PC-3 (cell line): Measurements from ENCODE around the gene FAM50B. TPM values are rescaled to one million over a fixed set of nuclear protein-coding genes. Genes with fewer than 3 reads are reported as not detected.

Source experiments
- ATAC-seq: fragments of 200-7000 bp; cut with Tn5 transposase; 2 replicates; pipeline ENCODE4 v1.9.1; 2020; ENCODE audit warnings: mild to moderate bottlenecking, moderate library complexity
- BruUV-seq: library from RNA; stranded (reverse); fragments of 400-500 nt; replicated peaks from 2 replicates; lab custom pipeline; 2021; lab: Mats Ljungman, UMichigan
- CTCF ChIA-PET: fragments of 300-600 bp; sonication (Branson Sonifier 250); formaldehyde crosslinking; loops from one replicate; lab custom pipeline; 2022; ENCODE audit warnings: antibody characterized with exemption; lab: Charles Lee
- POLR2A ChIA-PET: fragments of 300-600 bp; sonication (Branson Sonifier 250); formaldehyde crosslinking; loops from one replicate; lab custom pipeline; 2022; ENCODE audit warnings: antibody characterized with exemption; ENCODE audit not compliant: unreplicated experiment; lab: Charles Lee
- DNase-seq: peaks from one replicate; pipeline ENCODE4 v3.0.0-alpha.2; 2015
- H2AFZ ChIP-seq: fragments of 300-600 bp; sonication (generic); 2 replicates; pipeline ENCODE4 v1.6.0; 2016; ENCODE audit warnings: antibody characterized with exemption, low read length
- H3F3A ChIP-seq: fragments of 300-600 bp; sonication (generic); one replicate; pipeline ENCODE4 v1.6.0; 2017; ENCODE audit warnings: antibody characterized with exemption, low read length, control low read depth, mild to moderate bottlenecking; ENCODE audit not compliant: unreplicated experiment
- H3K27ac ChIP-seq: fragments of 300-600 bp; sonication (generic); 2 replicates; pipeline ENCODE4 v1.5.1; 2016; ENCODE audit warnings: mild to moderate bottlenecking, low read length
- H3K27me3 ChIP-seq: fragments of 300-600 bp; sonication (generic); 2 replicates; pipeline ENCODE4 v1.6.1; 2016; ENCODE audit warnings: low read length, mixed read lengths
- H3K36me3 ChIP-seq: fragments of 300-600 bp; sonication (generic); 2 replicates; pipeline ENCODE4 v1.6.1; 2016; ENCODE audit warnings: low read depth, mixed run types, low read length, mixed read lengths
- H3K4me1 ChIP-seq: fragments of 300-600 bp; sonication (generic); 2 replicates; pipeline ENCODE4 v1.5.1; 2016; ENCODE audit warnings: low read length; ENCODE audit not compliant: insufficient read depth
- H3K4me2 ChIP-seq: fragments of 300-600 bp; sonication (generic); 2 replicates; pipeline ENCODE4 v1.6.0; 2016; ENCODE audit warnings: low read length
- H3K4me3 ChIP-seq: fragments of 300-600 bp; sonication (generic); 2 replicates; pipeline ENCODE4 v1.5.1; 2016; ENCODE audit warnings: mild to moderate bottlenecking, low read length, mixed read lengths
- H3K79me2 ChIP-seq: fragments of 300-600 bp; sonication (generic); 2 replicates; pipeline ENCODE4 v1.6.1; 2017; ENCODE audit warnings: low read length, mixed read lengths
- H3K9ac ChIP-seq: fragments of 300-600 bp; sonication (generic); 2 replicates; pipeline ENCODE4 v1.6.0; 2016; ENCODE audit warnings: mild to moderate bottlenecking, low read length
- H3K9me2 ChIP-seq: fragments of 300-600 bp; sonication (generic); replicated peaks from 2 replicates; pipeline ENCODE4 v1.6.1; 2016; ENCODE audit warnings: mixed run types, low read length, mixed read lengths
- H3K9me3 ChIP-seq: fragments of 300-600 bp; sonication (generic); 2 replicates; pipeline ENCODE4 v1.6.1; 2016; ENCODE audit warnings: low read length, mixed read lengths
- H4K20me1 ChIP-seq: fragments of 300-600 bp; sonication (generic); 2 replicates; pipeline ENCODE4 v1.6.1; 2016; ENCODE audit warnings: low read length, mixed read lengths
- EZH2 ChIP-seq: fragments of 300-600 bp; sonication (generic); IDR thresholded peaks from one replicate; pipeline ENCODE4 v1.6.1; 2017; ENCODE audit warnings: antibody characterized with exemption, mild to moderate bottlenecking, low read length; ENCODE audit not compliant: unreplicated experiment
- EZH2phosphoT487 ChIP-seq: fragments of 300-600 bp; sonication (generic); IDR thresholded peaks from 2 replicates; pipeline ENCODE4 v1.6.1; 2018; ENCODE audit warnings: mild to moderate bottlenecking, antibody characterized with exemption, low read length, borderline replicate concordance
- intact Hi-C: fragments of 100-400 bp; cut with micrococcal nuclease; formaldehyde crosslinking; loops from 2 replicates; pipeline ENCODE4 v1.9.0; 2023
- total RNA-seq: library from RNA; depleted of rRNA; stranded (reverse); fragments of >200 nt; gene quantifications from 2 replicates; pipeline ENCODE4 v1.2.3, GENCODE V29; 2014
- TF ChIP-seq, protein P1 (sequence below): fragments of 300-600 bp; sonication (generic); conservative IDR thresholded peaks from 2 replicates; pipeline ENCODE4 v1.5.1; 2017; ENCODE audit warnings: antibody characterized with exemption, low read depth, mild to moderate bottlenecking, low read length

FAM50B gene
- total RNA-seq, 1 experiment from 2014 or later = 8.3 TPM

DNA sequence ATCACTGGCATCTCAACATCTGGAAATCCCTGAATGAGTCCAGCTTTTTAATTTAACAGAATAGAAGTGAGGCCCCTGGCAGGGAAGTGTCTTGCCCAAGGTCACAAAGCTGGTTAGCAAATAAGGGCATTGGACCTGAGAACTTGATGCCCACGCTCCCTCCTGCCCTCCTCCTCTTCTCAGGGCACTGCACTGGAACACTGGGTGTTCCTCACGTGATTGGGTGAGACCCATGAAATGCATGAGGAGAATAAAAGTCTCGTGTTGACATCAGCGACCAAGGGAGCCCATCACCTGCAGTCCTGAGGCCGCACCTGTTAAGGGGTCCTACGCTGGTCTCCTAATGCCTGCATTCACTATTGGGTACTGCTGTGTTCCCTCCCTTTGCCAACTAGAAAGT is 7.4 kb downstream of the FAM50B start:
- no peak for DNase-seq
- no peaks in the 10 kb centered on the region for H3F3A ChIP-seq
- no peak overlapping the region for H2AFZ ChIP-seq
- ATAC-seq = no peak
- H3K9me3 ChIP-seq = no peaks in the 10 kb centered on the region
- TF ChIP-seq EZH2phosphoT487 (no peak), EZH2 (no peak)
- TF ChIP-seq, protein P1, sequence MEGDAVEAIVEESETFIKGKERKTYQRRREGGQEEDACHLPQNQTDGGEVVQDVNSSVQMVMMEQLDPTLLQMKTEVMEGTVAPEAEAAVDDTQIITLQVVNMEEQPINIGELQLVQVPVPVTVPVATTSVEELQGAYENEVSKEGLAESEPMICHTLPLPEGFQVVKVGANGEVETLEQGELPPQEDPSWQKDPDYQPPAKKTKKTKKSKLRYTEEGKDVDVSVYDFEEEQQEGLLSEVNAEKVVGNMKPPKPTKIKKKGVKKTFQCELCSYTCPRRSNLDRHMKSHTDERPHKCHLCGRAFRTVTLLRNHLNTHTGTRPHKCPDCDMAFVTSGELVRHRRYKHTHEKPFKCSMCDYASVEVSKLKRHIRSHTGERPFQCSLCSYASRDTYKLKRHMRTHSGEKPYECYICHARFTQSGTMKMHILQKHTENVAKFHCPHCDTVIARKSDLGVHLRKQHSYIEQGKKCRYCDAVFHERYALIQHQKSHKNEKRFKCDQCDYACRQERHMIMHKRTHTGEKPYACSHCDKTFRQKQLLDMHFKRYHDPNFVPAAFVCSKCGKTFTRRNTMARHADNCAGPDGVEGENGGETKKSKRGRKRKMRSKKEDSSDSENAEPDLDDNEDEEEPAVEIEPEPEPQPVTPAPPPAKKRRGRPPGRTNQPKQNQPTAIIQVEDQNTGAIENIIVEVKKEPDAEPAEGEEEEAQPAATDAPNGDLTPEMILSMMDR = no peak
- CTCF ChIA-PET = interaction anchor here (0.6 kb wide), 1 partner anchor 63 kb away, joined by 3 read pairs; no protein-coding TSS in a partner anchor
- H3K4me1 ChIP-seq = no peaks in the 10 kb centered on the region
- BruUV-seq = no TSS peak
- H3K4me3 ChIP-seq = no peak overlapping the region
- no peak overlapping the region for H3K4me2 ChIP-seq
- no peaks in the 10 kb centered on the region for H3K79me2 ChIP-seq
- H3K9me2 ChIP-seq = no peaks in the 10 kb centered on the region
- H3K27ac ChIP-seq = no peak overlapping the region
- no peaks in the 10 kb centered on the region for H3K36me3 ChIP-seq
- intact Hi-C loops = no loop called here
- no peaks in the 10 kb centered on the region for H3K27me3 ChIP-seq
- POLR2A ChIA-PET = interaction anchor here (0.7 kb wide), 1 partner anchor 203 kb away, joined by 7 read pairs; no protein-coding TSS in a partner anchor
- H3K9ac ChIP-seq = no peak overlapping the region
- no peaks in the 10 kb centered on the region for H4K20me1 ChIP-seq

DNA sequence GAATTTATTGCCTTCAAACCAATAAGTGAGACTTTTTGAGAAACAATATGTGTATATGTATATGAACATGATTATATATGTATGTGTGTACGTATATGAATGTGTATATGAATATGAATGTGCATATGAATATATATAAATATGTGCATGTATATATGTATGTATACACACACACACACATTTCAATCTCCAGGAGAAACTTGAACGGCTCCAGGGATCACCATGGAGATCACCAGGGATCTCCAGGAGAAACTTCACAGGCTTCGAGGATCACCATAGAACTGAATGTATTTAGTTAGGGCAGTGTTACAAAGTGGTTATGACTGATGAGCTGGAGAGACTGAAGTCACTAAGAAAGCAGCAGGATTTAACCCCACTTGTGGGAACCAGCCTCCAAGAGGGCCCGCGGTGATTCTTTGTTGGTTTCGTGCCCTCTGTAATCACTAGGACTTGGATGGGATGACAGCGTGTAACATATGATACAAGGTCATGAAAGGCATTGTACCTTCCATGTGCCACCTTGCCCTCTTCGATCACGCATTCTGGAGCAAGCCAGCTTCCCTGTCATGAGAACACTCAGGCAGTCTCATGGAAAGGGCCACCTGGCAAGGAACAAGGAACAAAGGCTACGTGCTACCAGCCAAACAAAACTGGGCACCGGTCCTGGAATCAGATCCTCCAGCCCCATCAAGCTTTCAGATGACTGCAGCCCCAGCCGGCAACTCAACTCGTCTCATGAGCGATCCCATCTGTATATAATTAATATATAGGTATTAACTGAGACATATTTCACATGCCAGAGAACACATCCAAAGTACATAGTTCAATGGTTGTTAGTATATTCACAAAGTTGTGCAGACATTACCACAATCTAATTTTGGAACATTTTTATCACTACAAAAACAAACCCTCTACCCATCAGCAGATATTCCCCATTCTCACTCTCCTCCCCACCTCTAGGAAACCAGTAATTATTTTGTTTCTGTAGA is 8.6 kb downstream of the FAM50B start:
- no peaks in the 10 kb centered on the region for H3K9me2 ChIP-seq
- H3K79me2 ChIP-seq = no peaks in the 10 kb centered on the region
- H3K4me3 ChIP-seq = no peak overlapping the region
- CTCF ChIA-PET = interaction anchor here (0.6 kb wide), 1 partner anchor 98 kb away, joined by 4 read pairs; no protein-coding TSS in a partner anchor
- no peaks in the 10 kb centered on the region for H3K36me3 ChIP-seq
- H3K9ac ChIP-seq = no peak overlapping the region
- TF ChIP-seq EZH2 = no peak
- TF ChIP-seq EZH2phosphoT487 = no peak
- TF ChIP-seq, protein P1 = no peak
- DNase-seq (no peak), ATAC-seq (no peak)
- no TSS peak for BruUV-seq
- H4K20me1 ChIP-seq = no peaks in the 10 kb centered on the region
- H3K9me3 ChIP-seq = no peaks in the 10 kb centered on the region
- H3K4me2 ChIP-seq = no peak overlapping the region
- POLR2A ChIA-PET = interaction anchor here (0.7 kb wide), 1 partner anchor 202 kb away, joined by 7 read pairs; no protein-coding TSS in a partner anchor
- H3K27ac ChIP-seq = no peak overlapping the region
- no peaks in the 10 kb centered on the region for H3F3A ChIP-seq
- intact Hi-C loops = no loop called here
- H3K4me1 ChIP-seq = no peaks in the 10 kb centered on the region
- no peak overlapping the region for H2AFZ ChIP-seq
- H3K27me3 ChIP-seq = no peaks in the 10 kb centered on the region
